HG02610 (cell line): ENCODE results near the gene BCL2.
A peak's percentile ranks its signal among the peaks of the same experiment; 100 is the strongest.

Experiments used
- ATAC-seq: cut with Tn5 transposase; IDR thresholded peaks from one replicate; pipeline ENCODE4 v1.9.1; 2021; ENCODE audit warnings: mild to moderate bottlenecking, moderate library complexity; ENCODE audit not compliant: unreplicated experiment

The BCL2 gene

GRCh38 chr18:63162271-63163014, 157.1 kb downstream of the BCL2 start:
- ATAC-seq = peak; percentile 12

GRCh38 chr18:63161761-63162195, 157.8 kb downstream of the BCL2 start:
- peak; percentile 52 for ATAC-seq

- peak; percentile 19 for ATAC-seq
Measured at GRCh38 chr18:63161032-63161760, 158.4 kb downstream of the BCL2 start.

GRCh38 chr18:63160172-63160995, 159.2 kb downstream of the BCL2 start:
- peak; percentile 13 for ATAC-seq

GRCh38 chr18:63159590-63159989, 160.0 kb downstream of the BCL2 start:
- no peak for ATAC-seq

- peak; percentile 18 for ATAC-seq
Measured at GRCh38 chr18:63158676-63159291, 160.8 kb downstream of the BCL2 start.

- ATAC-seq = no peak
Measured at GRCh38 chr18:63158012-63158631, 161.4 kb downstream of the BCL2 start.

- peak; percentile 6 for ATAC-seq
Measured at GRCh38 chr18:63157293-63158011, 162.1 kb downstream of the BCL2 start.

GRCh38 chr18:63155910-63156773, 163.4 kb downstream of the BCL2 start:
- ATAC-seq = no peak

GRCh38 chr18:63155169-63155852, 164.3 kb downstream of the BCL2 start:
- peak; percentile 34 for ATAC-seq

GRCh38 chr18:63154350-63155152, 165.0 kb downstream of the BCL2 start:
- ATAC-seq = no peak

GRCh38 chr18:63152791-63153190, 166.8 kb downstream of the BCL2 start:
- peak; percentile 15 for ATAC-seq

GRCh38 chr18:63152096-63152495, 167.5 kb downstream of the BCL2 start:
- no peak for ATAC-seq

- no peak for ATAC-seq
Measured at GRCh38 chr18:63151539-63151938, 168.0 kb downstream of the BCL2 start.

GRCh38 chr18:63150942-63151421, 168.6 kb downstream of the BCL2 start:
- peak; percentile 32 for ATAC-seq

GRCh38 chr18:63150326-63150725, 169.2 kb downstream of the BCL2 start:
- no peak for ATAC-seq

- no peak for ATAC-seq
Measured at GRCh38 chr18:63149302-63149587, 170.3 kb downstream of the BCL2 start.
